Right atrium auricular region (tissue), 2 donors: ENCODE results near the gene SELENOT. TPM values are rescaled to one million over a fixed set of nuclear protein-coding genes. Genes with fewer than 3 reads are reported as not detected.
"Not testable (repeated sequence)": the region's sequence is repeated elsewhere in the genome, so short reads cannot be mapped to it uniquely, and the experiment has no call there.

Experiments used
- DNase-seq: peaks from one replicate; pipeline ENCODE4 v3.0.0-alpha.2; 2019; ENCODE audit warnings: low spot score
- H3K27ac ChIP-seq, 2 donors: fragments of 200-600 bp; sonication (generic); 1 replicate in 1 of 2; 2 replicates in 1 of 2; pipeline ENCODE4 v1.5.1; 2016 to 2019
- H3K27me3 ChIP-seq, 2 donors: fragments of 200-600 bp; sonication (generic); one replicate each; pipeline versions ENCODE4 v1.5.1 to v1.6.0; 2017 to 2019
- H3K36me3 ChIP-seq: fragments of 200-600 bp; sonication (generic); one replicate; pipeline ENCODE4 v1.5.1; 2016
- H3K4me1 ChIP-seq, 2 donors: fragments of 200-600 bp; sonication (generic); one replicate each; pipeline versions ENCODE4 v1.5.1 to v1.6.0; 2017 to 2019
- H3K4me3 ChIP-seq, 2 donors: fragments of 200-600 bp; sonication (generic); 1 replicate in 1 of 2; 2 replicates in 1 of 2; pipeline ENCODE4 v1.5.1; 2017 to 2019; ENCODE audit warnings: mild to moderate bottlenecking in 1 of 2, moderate library complexity in 1 of 2
- H3K9me3 ChIP-seq, 2 donors: fragments of 200-600 bp; sonication (generic); one replicate each; pipeline ENCODE4 v1.5.1; 2019
- total RNA-seq, 2 donors: library from RNA; depleted of rRNA; stranded (reverse); fragments of >200 nt; gene quantifications; one replicate each; pipeline ENCODE4 v1.1.0, GENCODE V29; 2016
- TF ChIP-seq, protein P1 (sequence below), 2 donors: fragments of 200-600 bp; sonication (generic); IDR thresholded peaks; one replicate each; pipeline ENCODE4 v1.5.1; 2019; ENCODE audit warnings: antibody characterized with exemption in 2 of 2

The SELENOT gene
- total RNA-seq, 2 donors from 2014 or later: 73.6 to 137 TPM

GRCh38 chr3:150588027-150588830, 14.9 kb upstream of the SELENOT start:
- Histone ChIP-seq H3K36me3 (peaks cover 23% of the 10 kb centered on the region), H3K4me3 (no peak overlapping the region), H3K9me3 (no peaks in the 10 kb centered on the region), H3K4me1 (peaks cover 0 to 12% of the 10 kb centered on the region in 2 donors), H3K27ac (peak overlapping the region; percentile 73 to 82), H3K27me3 (no peaks in the 10 kb centered on the region)
- DNase-seq: no peak
- TF ChIP-seq, protein P1, sequence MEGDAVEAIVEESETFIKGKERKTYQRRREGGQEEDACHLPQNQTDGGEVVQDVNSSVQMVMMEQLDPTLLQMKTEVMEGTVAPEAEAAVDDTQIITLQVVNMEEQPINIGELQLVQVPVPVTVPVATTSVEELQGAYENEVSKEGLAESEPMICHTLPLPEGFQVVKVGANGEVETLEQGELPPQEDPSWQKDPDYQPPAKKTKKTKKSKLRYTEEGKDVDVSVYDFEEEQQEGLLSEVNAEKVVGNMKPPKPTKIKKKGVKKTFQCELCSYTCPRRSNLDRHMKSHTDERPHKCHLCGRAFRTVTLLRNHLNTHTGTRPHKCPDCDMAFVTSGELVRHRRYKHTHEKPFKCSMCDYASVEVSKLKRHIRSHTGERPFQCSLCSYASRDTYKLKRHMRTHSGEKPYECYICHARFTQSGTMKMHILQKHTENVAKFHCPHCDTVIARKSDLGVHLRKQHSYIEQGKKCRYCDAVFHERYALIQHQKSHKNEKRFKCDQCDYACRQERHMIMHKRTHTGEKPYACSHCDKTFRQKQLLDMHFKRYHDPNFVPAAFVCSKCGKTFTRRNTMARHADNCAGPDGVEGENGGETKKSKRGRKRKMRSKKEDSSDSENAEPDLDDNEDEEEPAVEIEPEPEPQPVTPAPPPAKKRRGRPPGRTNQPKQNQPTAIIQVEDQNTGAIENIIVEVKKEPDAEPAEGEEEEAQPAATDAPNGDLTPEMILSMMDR (IDR thresholded peaks at IDR 0.05): no peak

- TF ChIP-seq, protein P1 (IDR thresholded peaks at IDR 0.05): no peak
Observed at GRCh38 chr3:150589759-150590158, 13.4 kb upstream of the SELENOT start.

DNA sequence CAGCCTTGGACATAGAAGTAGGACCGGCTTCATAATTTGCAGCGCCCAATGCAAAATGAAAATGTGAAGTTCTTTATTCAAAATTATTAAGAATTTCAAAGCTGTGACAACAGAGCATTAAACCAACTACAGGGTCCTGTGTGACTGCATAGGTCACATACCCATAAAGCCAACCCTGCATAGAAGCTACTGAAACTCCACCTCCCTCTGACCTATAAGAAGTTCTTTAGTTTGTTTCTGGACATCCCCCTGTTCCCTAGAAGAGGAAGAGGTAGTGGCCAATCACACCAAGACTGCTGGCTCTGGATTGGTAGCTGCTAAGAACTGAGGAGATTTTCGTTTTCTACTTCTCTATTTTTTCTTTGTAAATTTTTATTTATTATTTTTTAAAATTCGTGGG, 9.0 kb upstream of the SELENOT start:
- Histone ChIP-seq H3K9me3 (no peaks in the 10 kb centered on the region), H3K36me3 (no peaks in the 10 kb centered on the region), H3K27ac (no peak overlapping the region), H3K27me3 (no peaks in the 10 kb centered on the region), H3K4me1 (peaks cover 0 to 4% of the 10 kb centered on the region in 2 donors), H3K4me3 (no peak overlapping the region)
- TF ChIP-seq, protein P1 (IDR thresholded peaks at IDR 0.05): no peak
- no peak for DNase-seq

More at GRCh38 chr3:150589759-150590158, 13.4 kb upstream of the SELENOT start:
- no peaks in the 10 kb centered on the region for H3K9me3 ChIP-seq
- no peaks in the 10 kb centered on the region for H3K27me3 ChIP-seq
- no peak overlapping the region for H3K4me3 ChIP-seq
- H3K36me3 ChIP-seq: peaks cover 11% of the 10 kb centered on the region
- no peak overlapping the region for H3K27ac ChIP-seq
- no peak for DNase-seq
- H3K4me1 ChIP-seq: peaks cover 0 to 12% of the 10 kb centered on the region in 2 donors

DNA sequence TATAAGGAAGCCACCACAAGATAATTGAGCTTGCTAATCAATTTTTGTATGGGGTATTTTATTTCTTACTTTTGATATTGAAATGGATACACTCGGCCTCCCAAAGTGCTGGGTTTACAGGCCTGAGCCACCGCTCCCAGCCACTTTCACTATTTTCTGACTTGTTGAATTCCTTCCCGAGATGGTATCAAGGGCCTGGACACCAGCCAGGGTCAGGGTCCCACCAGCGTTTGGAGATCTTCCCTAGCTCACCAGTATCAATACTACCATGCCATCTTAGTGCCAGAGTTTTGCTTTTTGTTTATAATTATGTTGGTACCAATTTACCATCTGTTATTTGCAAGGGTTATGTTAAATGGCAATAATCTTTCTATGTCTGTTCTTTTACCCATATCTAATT, 5.5 kb upstream of the SELENOT start:
- no peak for DNase-seq
- peaks cover 0 to 19% of the 10 kb centered on the region in 2 donors for H3K4me1 ChIP-seq
- no peaks in the 10 kb centered on the region for H3K36me3 ChIP-seq
- H3K27me3 ChIP-seq: no peaks in the 10 kb centered on the region
- TF ChIP-seq, protein P1 (IDR thresholded peaks at IDR 0.05): no peak
- no peak overlapping the region for H3K4me3 ChIP-seq
- no peaks in the 10 kb centered on the region for H3K9me3 ChIP-seq
- H3K27ac ChIP-seq: no peak overlapping the region

DNA sequence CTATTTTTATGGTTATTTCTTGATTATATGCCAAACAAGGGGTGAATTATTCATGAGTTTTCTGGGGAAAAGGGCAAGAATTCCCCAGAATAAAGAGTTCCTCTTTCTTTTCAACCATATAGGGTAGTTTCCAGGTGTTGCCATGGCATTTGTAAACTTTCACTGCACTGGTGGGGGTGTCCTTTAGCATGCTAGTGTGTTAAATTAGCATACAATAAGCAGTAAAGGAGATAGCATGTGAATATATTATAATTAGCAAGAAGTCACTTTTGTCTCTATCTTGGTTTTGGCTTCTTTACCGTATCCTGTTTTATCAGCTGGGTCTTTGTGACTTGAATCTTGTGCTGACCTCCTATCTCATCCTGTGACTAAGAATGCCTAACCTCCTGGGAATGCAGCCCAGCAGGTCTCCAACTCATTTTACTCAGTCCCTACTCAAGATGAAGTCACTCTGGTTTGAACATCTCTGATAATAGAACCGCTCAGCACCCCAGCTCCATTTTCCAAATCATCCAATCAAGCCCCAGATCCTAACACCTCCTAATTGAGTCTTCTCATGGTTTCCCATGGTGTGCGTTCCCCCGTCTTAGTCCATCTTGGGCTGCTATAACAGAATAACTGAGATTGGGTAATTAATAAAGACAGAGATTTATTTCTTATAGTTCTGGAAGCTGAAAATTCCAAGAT, 3.4 kb upstream of the SELENOT start:
- Histone ChIP-seq H3K27ac (peak overlapping the region; percentile 0 to 50), H3K36me3 (no peaks in the 10 kb centered on the region), H3K27me3 (no peaks in the 10 kb centered on the region), H3K4me1 (peaks cover 0 to 26% of the 10 kb centered on the region in 2 donors), H3K4me3 (no peak overlapping the region), H3K9me3 (no peaks in the 10 kb centered on the region)
- no peak for DNase-seq
- TF ChIP-seq, protein P1 (IDR thresholded peaks at IDR 0.05): no peak

- not testable (repeated sequence) for H3K4me3 ChIP-seq, H3K27me3 ChIP-seq, H3K9me3 ChIP-seq, DNase-seq, H3K36me3 ChIP-seq
- peaks cover 0 to 38% of the 10 kb centered on the region in 2 donors for H3K4me1 ChIP-seq
- H3K27ac ChIP-seq: peak overlapping the region; percentile 0 to 22
Observed at GRCh38 chr3:150600647-150601530, 2.2 kb upstream of the SELENOT start.
